Transverse colon (tissue), 4 donors: ENCODE results near the gene CD96. TPM values are rescaled to one million over a fixed set of nuclear protein-coding genes. Genes with fewer than 3 reads are reported as not detected.
"Not testable (repeated sequence)": the region's sequence is repeated elsewhere in the genome, so short reads cannot be mapped to it uniquely, and the experiment has no call there.

Experiments used
- DNase-seq: peaks from one replicate; pipeline ENCODE4 v3.0.0-alpha.2; 2019
- H3K27ac ChIP-seq, 4 donors: fragments of 200-600 bp; sonication (generic); 2 replicates each; pipeline ENCODE4 v1.5.1; 2016 to 2018; ENCODE audit warnings: inconsistent platforms in 4 of 4
- H3K27me3 ChIP-seq: fragments of 200-600 bp; sonication (generic); 2 replicates; pipeline ENCODE4 v1.5.1; 2017; ENCODE audit warnings: inconsistent platforms
- H3K36me3 ChIP-seq, 4 donors: fragments of 200-600 bp; sonication (generic); 2 replicates each; pipeline ENCODE4 v1.5.1; 2017 to 2019; ENCODE audit warnings: inconsistent platforms in 4 of 4
- H3K4me1 ChIP-seq, 4 donors: fragments of 200-600 bp; sonication (generic); 2 replicates each; pipeline ENCODE4 v1.5.1; 2017 to 2020; ENCODE audit warnings: inconsistent platforms in 4 of 4
- H3K4me3 ChIP-seq, 4 donors: fragments of 200-600 bp; sonication (generic); 1 replicate in 1 of 4; 2 replicates in 3 of 4; pipeline versions ENCODE4 v1.5.1 to v1.6.1; 2017 to 2019; ENCODE audit warnings: inconsistent platforms in 4 of 4
- H3K9me3 ChIP-seq, 2 donors: fragments of 200-600 bp; sonication (generic); 2 replicates each; pipeline ENCODE4 v1.5.1; 2017 to 2019; ENCODE audit warnings: inconsistent platforms in 2 of 2
- CTCF ChIP-seq, 5 experiments: fragments of 200-600 bp in 3 of 5; fragments of 450-650 bp in 2 of 5; sonication (generic) in 3 of 5; IDR thresholded peaks; 1 replicate in 2 of 5; 2 replicates in 3 of 5; pipeline ENCODE4 v1.5.1; 2016 to 2017; ENCODE audit warnings: antibody characterized with exemption in 5 of 5, inconsistent platforms in 3 of 5, mild to moderate bottlenecking in 2 of 5, moderate library complexity in 1 of 5
- EP300 ChIP-seq: sonication (generic); formaldehyde crosslinking; IDR thresholded peaks from one replicate; pipeline ENCODE4 v1.6.1; 2017; ENCODE audit warnings: antibody characterized with exemption, low read depth
- POLR2A ChIP-seq: fragments of 450-650 bp; IDR thresholded peaks from one replicate; pipeline ENCODE4 v1.6.1; 2016; ENCODE audit warnings: antibody characterized with exemption, mild to moderate bottlenecking, moderate library complexity
- POLR2AphosphoS5 ChIP-seq, 3 donors: sonication (generic); formaldehyde crosslinking; IDR thresholded peaks; one replicate each; pipeline ENCODE4 v1.6.1; 2016; ENCODE audit warnings: antibody characterized with exemption in 3 of 3
- WGBS, 2 donors: methylation state at CpG; one replicate each; pipeline ENCODE4 v1.1.5; 2018; ENCODE audit warnings: low coverage in 1 of 2; 5-methylcytosine and 5-hydroxymethylcytosine counted together
- in situ Hi-C, 4 donors: fragments of 200-750 bp; cut with MboI; loops; one replicate each; pipeline versions ENCODE4 v1.15.0 to v1.15.1; 2017; ENCODE audit warnings: low sequenced_read_pairs in 3 of 4, low pct_ligation_motif_present in 1 of 4, low pct_unique_long_range_greater_than_20kb in 1 of 4
- intact Hi-C: fragments of 100-400 bp; cut with DNase I; formaldehyde crosslinking; loops from one replicate; pipeline ENCODE4 v1.15.1; 2023; ENCODE audit warnings: low total_unique reads
- total RNA-seq, 4 donors: library from RNA; depleted of rRNA; stranded (reverse); fragments of >200 nt; gene quantifications; one replicate each; pipeline ENCODE4 v1.1.0, GENCODE V29; 2016

CD96 gene
- total RNA-seq, 4 donors from 2014 or later: 5.5 to 24.3 (median 13.0) TPM

- intact Hi-C loops: no loop called here
- Histone ChIP-seq H3K4me3 (no peak overlapping the region), H3K36me3 (no peaks in the 10 kb centered on the region), H3K9me3 (no peaks in the 10 kb centered on the region), H3K27ac (no peak overlapping the region), H3K4me1 (peaks cover 0 to 30% (median 8%) of the 10 kb centered on the region in 4 donors), H3K27me3 (no peaks in the 10 kb centered on the region)
- 62 to 79% methylated on average over 3 to 7 of the region's 7 CpGs for WGBS, 2 donors
- in situ Hi-C loops: no loop called here
- DNase-seq: no peak
- no peak for TF ChIP-seq CTCF (IDR thresholded peaks at IDR 0.05)
- no peak for TF ChIP-seq EP300
- no peak for TF ChIP-seq POLR2AphosphoS5 (IDR thresholded peaks at IDR 0.05)
- TF ChIP-seq POLR2A: no peak
These were observed 128.1 kb downstream of the CD96 start for GRCh38 chr3:111669926-111670630.

- in situ Hi-C loops, intact Hi-C loops: not testable (repeated sequence)
These were observed 130.5 kb downstream of the CD96 start for GRCh38 chr3:111672461-111672860.

GRCh38 chr3:111675846-111676210, 133.8 kb downstream of the CD96 start:
- in situ Hi-C loops: no loop called here
- WGBS, 2 donors: 6% methylated on average over 1 of the region's 1 CpG; no CpG with 5 or more reads in 1 of the 2 donors
- H3K4me3 ChIP-seq: peak overlapping the region in 1 of 4 donors; percentile 73

More at GRCh38 chr3:111672461-111672860, 130.5 kb downstream of the CD96 start:
- not testable (repeated sequence) for H3K4me3 ChIP-seq, H3K27ac ChIP-seq, H3K9me3 ChIP-seq, H3K36me3 ChIP-seq, H3K27me3 ChIP-seq, DNase-seq
- WGBS, 2 donors: 60 to 79% methylated on average over 2 to 6 of the region's 6 CpGs
- peaks cover 3 to 52% (median 28%) of the 10 kb centered on the region in 4 donors for H3K4me1 ChIP-seq

GRCh38 chr3:111676211-111677006, 134.4 kb downstream of the CD96 start:
- WGBS, 2 donors: 35 to 47% methylated on average over 6 to 8 of the region's 8 CpGs
- no peaks in the 10 kb centered on the region for H3K9me3 ChIP-seq
- no peaks in the 10 kb centered on the region for H3K36me3 ChIP-seq
- H3K4me1 ChIP-seq: peaks cover 3 to 37% (median 30%) of the 10 kb centered on the region in 4 donors
- peak overlapping the region; percentile 69 to 81 (median 78) for H3K27ac ChIP-seq
- no peaks in the 10 kb centered on the region for H3K27me3 ChIP-seq
- in situ Hi-C loops (no loop called here), intact Hi-C loops (no loop called here)
- TF ChIP-seq CTCF (IDR thresholded peaks at IDR 0.05) (no peak), POLR2A (no peak), POLR2AphosphoS5 (IDR thresholded peaks at IDR 0.05) (peak in 1 of 3 donors; percentile 56)
- peak overlapping the region in 1 of 4 donors; percentile 17 for H3K4me3 ChIP-seq
- DNase-seq: peak; percentile 81

More at GRCh38 chr3:111675846-111676210, 133.8 kb downstream of the CD96 start:
- Histone ChIP-seq H3K36me3 (no peaks in the 10 kb centered on the region), H3K27ac (peak overlapping the region; percentile 69 to 81 (median 78)), H3K27me3 (no peaks in the 10 kb centered on the region), H3K9me3 (no peaks in the 10 kb centered on the region), H3K4me1 (peaks cover 3 to 37% (median 30%) of the 10 kb centered on the region in 4 donors)
- intact Hi-C loops: no loop called here
- no peak for DNase-seq
- TF ChIP-seq POLR2AphosphoS5 (IDR thresholded peaks at IDR 0.05) (no peak), CTCF (IDR thresholded peaks at IDR 0.05) (no peak), POLR2A (no peak), EP300 (no peak)
